NB4 (cell line): ENCODE results near the gene STXBP1.
"Not testable (repeated sequence)": the region's sequence is repeated elsewhere in the genome, so short reads cannot be mapped to it uniquely, and the experiment has no call there.

ENCODE experiments used
- CTCF ChIP-seq: IDR thresholded peaks from one replicate; pipeline ENCODE4 v1.5.1; 2012; ENCODE audit warnings: low read depth, low read length
- MYC ChIP-seq: IDR thresholded peaks from 2 replicates; pipeline ENCODE4 v1.6.1; 2011; ENCODE audit warnings: low read depth, low read length
- POLR2A ChIP-seq: IDR thresholded peaks from 2 replicates; pipeline ENCODE4 v1.6.1; 2011; ENCODE audit warnings: mild to moderate bottlenecking; ENCODE audit not compliant: insufficient read length; ENCODE audit errors: extremely low read depth
- TF ChIP-seq, protein P1 (sequence below): IDR thresholded peaks from 2 replicates; pipeline ENCODE4 v1.6.1; 2011; ENCODE audit warnings: low read depth, low read length

DNA sequence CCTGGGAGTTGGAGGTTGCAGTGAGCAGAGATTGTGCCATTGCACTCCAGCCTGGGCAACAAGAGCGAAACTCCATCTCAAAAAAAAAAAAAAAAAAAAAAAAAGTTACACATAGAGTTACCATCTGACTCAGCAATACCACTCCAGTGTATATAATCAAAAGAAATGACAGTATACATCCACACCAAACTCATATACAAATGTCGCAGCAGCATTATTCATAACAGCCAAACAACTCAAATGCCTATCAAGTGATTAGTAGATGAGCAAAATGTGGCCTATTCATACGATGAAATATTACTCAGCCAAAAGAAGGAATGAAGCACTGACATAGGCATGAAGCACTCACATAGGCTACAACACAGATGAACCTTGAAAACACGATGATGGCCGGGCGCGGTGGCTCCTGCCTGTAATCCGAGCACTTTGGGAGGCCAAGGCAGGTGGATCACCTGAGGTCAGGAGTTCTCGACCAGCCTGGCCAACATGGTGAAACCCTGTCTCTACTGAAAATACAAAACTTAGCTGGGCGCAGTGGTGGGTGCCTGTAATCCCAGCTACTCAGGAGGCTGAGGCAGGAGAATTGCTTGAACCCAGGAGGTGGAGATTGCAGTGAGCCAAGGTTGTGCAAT, 9.4 kb downstream of the STXBP1 start:
- TF ChIP-seq, protein P1, sequence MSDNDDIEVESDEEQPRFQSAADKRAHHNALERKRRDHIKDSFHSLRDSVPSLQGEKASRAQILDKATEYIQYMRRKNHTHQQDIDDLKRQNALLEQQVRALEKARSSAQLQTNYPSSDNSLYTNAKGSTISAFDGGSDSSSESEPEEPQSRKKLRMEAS: not testable (repeated sequence)
- TF ChIP-seq POLR2A, CTCF, MYC: not testable (repeated sequence)
